GM12878 (cell line): Measurements from ENCODE around the gene GBGT1. TPM values are rescaled to one million over a fixed set of nuclear protein-coding genes. Genes with fewer than 3 reads are reported as not detected.

Source experiments
- ATF7 ChIP-seq: fragments of 450-650 bp; IDR thresholded peaks from 2 replicates; pipeline ENCODE4 v1.6.1; 2016; ENCODE audit warnings: low read depth, mild to moderate bottlenecking
- BHLHE40 ChIP-seq, 2 experiments: fragments of 450-650 bp in 1 of 2; IDR thresholded peaks; 2 replicates each; pipeline ENCODE4 v1.6.1; 2011 to 2017; ENCODE audit warnings: low read depth in 2 of 2, borderline replicate concordance in 1 of 2, improper control_type of control experiment in 1 of 2, low read length in 1 of 2, mild to moderate bottlenecking in 1 of 2
- CBFB ChIP-seq: IDR thresholded peaks from 2 replicates; pipeline ENCODE4 v1.6.1; 2016; ENCODE audit warnings: antibody characterized with exemption, low read depth
- CHD1 ChIP-seq: IDR thresholded peaks from 2 replicates; pipeline ENCODE4 v1.6.1; 2012; ENCODE audit warnings: low read depth, low read length, improper control_type of control experiment
- CREB1 ChIP-seq: IDR thresholded peaks from 2 replicates; pipeline ENCODE4 v1.6.1; 2012; ENCODE audit warnings: low read depth, mild to moderate bottlenecking, inconsistent platforms
- CREM ChIP-seq: IDR thresholded peaks from 2 replicates; pipeline ENCODE4 v1.6.1; 2014; ENCODE audit warnings: antibody characterized with exemption, low read depth
- DPF2 ChIP-seq: fragments of 450-650 bp; IDR thresholded peaks from 2 replicates; pipeline ENCODE4 v1.6.1; 2017; ENCODE audit warnings: mild to moderate bottlenecking
- E2F8 ChIP-seq: fragments of 450-650 bp; IDR thresholded peaks from 2 replicates; pipeline ENCODE4 v1.6.1; 2018; ENCODE audit warnings: mild to moderate bottlenecking, low read depth, moderate library complexity; ENCODE audit not compliant: partially characterized antibody
- EGR1 ChIP-seq, 2 experiments: IDR thresholded peaks; 1 replicate in 1 of 2; 2 replicates in 1 of 2; pipeline ENCODE4 v1.6.1; 2011 to 2012; ENCODE audit warnings: low read depth in 2 of 2, low read length in 2 of 2, borderline replicate concordance in 1 of 2, mild to moderate bottlenecking in 1 of 2, moderate library complexity in 1 of 2
- EZH2 ChIP-seq: IDR thresholded peaks from 2 replicates; pipeline ENCODE4 v1.6.1; 2012; ENCODE audit warnings: low read depth, mild to moderate bottlenecking, control low read depth, inconsistent platforms, low read length, borderline replicate concordance; ENCODE audit not compliant: control insufficient read depth
- KLF5 ChIP-seq: fragments of 450-650 bp; IDR thresholded peaks from 2 replicates; pipeline ENCODE4 v1.6.1; 2014; ENCODE audit warnings: mild to moderate bottlenecking; ENCODE audit not compliant: partially characterized antibody
- LARP7 ChIP-seq: fragments of 450-650 bp; IDR thresholded peaks from 2 replicates; pipeline ENCODE4 v1.6.1; 2017; ENCODE audit warnings: mild to moderate bottlenecking
- MAX ChIP-seq: IDR thresholded peaks from 2 replicates; pipeline ENCODE4 v1.6.1; 2012; ENCODE audit warnings: low read depth, low read length, improper control_type of control experiment
- MTA3 ChIP-seq: IDR thresholded peaks from 2 replicates; pipeline ENCODE4 v1.6.1; 2012; ENCODE audit warnings: low read length, inconsistent platforms, borderline replicate concordance
- NFXL1 ChIP-seq: fragments of 450-650 bp; IDR thresholded peaks from 2 replicates; pipeline ENCODE4 v1.6.1; 2017; ENCODE audit warnings: antibody characterized with exemption, mild to moderate bottlenecking, borderline replicate concordance
- NRF1 ChIP-seq: conservative IDR thresholded peaks from 2 replicates; pipeline ENCODE4 v1.6.1; 2011; ENCODE audit warnings: mild to moderate bottlenecking, low read depth, low read length, improper control_type of control experiment
- PAX5 ChIP-seq: IDR thresholded peaks from 2 replicates; pipeline ENCODE4 v1.6.1; 2011; ENCODE audit warnings: low read depth, low read length, borderline replicate concordance
- POLR2AphosphoS2 ChIP-seq: IDR thresholded peaks from 2 replicates; pipeline ENCODE4 v1.6.1; 2011; ENCODE audit warnings: low read depth, mild to moderate bottlenecking, low read length, improper control_type of control experiment, moderate library complexity
- POLR2AphosphoS5 ChIP-seq: IDR thresholded peaks from 2 replicates; pipeline ENCODE4 v1.6.1; 2011; ENCODE audit warnings: mild to moderate bottlenecking, low read length, inconsistent platforms
- SIX5 ChIP-seq: IDR thresholded peaks from 2 replicates; pipeline ENCODE4 v1.6.1; 2011; ENCODE audit warnings: mild to moderate bottlenecking, low read depth, low read length, moderate library complexity; ENCODE audit not compliant: severe bottlenecking
- SKIL ChIP-seq: fragments of 450-650 bp; IDR thresholded peaks from 2 replicates; pipeline ENCODE4 v1.6.1; 2017; ENCODE audit warnings: mild to moderate bottlenecking, low read depth, inconsistent platforms; ENCODE audit not compliant: poor library complexity, severe bottlenecking
- SMARCA5 ChIP-seq: fragments of 450-650 bp; IDR thresholded peaks from 2 replicates; pipeline ENCODE4 v1.6.1; 2017; ENCODE audit warnings: mild to moderate bottlenecking
- SREBF2 ChIP-seq: IDR thresholded peaks from 2 replicates; pipeline ENCODE4 v1.6.1; 2012; ENCODE audit warnings: mild to moderate bottlenecking, low read length
- SRF ChIP-seq, 2 experiments: IDR thresholded peaks; 2 replicates each; pipeline ENCODE4 v1.6.1; 2011; ENCODE audit warnings: low read depth in 2 of 2, low read length in 2 of 2, mild to moderate bottlenecking in 1 of 2, moderate library complexity in 1 of 2
- STAT1 ChIP-seq: fragments of 450-650 bp; conservative IDR thresholded peaks from 2 replicates; pipeline ENCODE4 v1.6.1; 2014; ENCODE audit warnings: antibody characterized with exemption, mild to moderate bottlenecking
- TAF1 ChIP-seq: IDR thresholded peaks from 2 replicates; pipeline ENCODE4 v1.6.1; 2011; ENCODE audit warnings: mild to moderate bottlenecking, low read depth, low read length, borderline replicate concordance
- TBL1XR1 ChIP-seq: IDR thresholded peaks from 2 replicates; pipeline ENCODE4 v1.6.1; 2012; ENCODE audit warnings: low read depth, low read length, improper control_type of control experiment
- ZNF217 ChIP-seq: fragments of 450-650 bp; IDR thresholded peaks from 2 replicates; pipeline ENCODE4 v1.6.1; 2017; ENCODE audit warnings: antibody characterized with exemption, mild to moderate bottlenecking
- ZNF622 ChIP-seq: fragments of 450-650 bp; IDR thresholded peaks from 2 replicates; pipeline ENCODE4 v1.6.1; 2017; ENCODE audit warnings: mild to moderate bottlenecking, inconsistent platforms
- polyA plus RNA-seq, 11 experiments: library from polyadenylated mRNA; depleted of rRNA in 4 of 11; unstranded in 6 of 11; stranded (reverse) in 5 of 11; fragments of >200 nt; fragmentation: Nextera tagmentation in 4 of 11; fragmentation: Illumina TruSeq in 1 of 11; extraction: Ambion mirVana in 4 of 11; extraction: Trizol in 1 of 11; gene quantifications; 1 replicate in 1 of 11; 2 replicates in 10 of 11; pipeline versions ENCODE4 v1.2.1 to v1.2.3, GENCODE V29; 2011 to 2016; ENCODE audit warnings: inconsistent platforms in 2 of 11, missing spikeins in 2 of 11, low read depth in 1 of 11
- total RNA-seq, 4 experiments: library from RNA; depleted of rRNA in 3 of 4; stranded (reverse); fragments of >200 nt in 3 of 4; fragmentation: Illumina TruSeq in 1 of 4; extraction: Trizol in 1 of 4; gene quantifications; 2 replicates each; pipeline versions ENCODE4 v1.2.1 to v1.2.3, GENCODE V29; 2013 to 2021

The GBGT1 gene
- total and polyA plus RNA-seq, 10 of the 15 experiments (the other 5 are each of a cell fraction or from before 2014, with no cell fraction given): 0.08 to 1.9 (median 0.49) TPM

- TF ChIP-seq SRF (IDR thresholded peaks at IDR 0.05; ENCODE audit: low read depth in 2 of 2, low read length in 2 of 2): no peak
- TF ChIP-seq EGR1 (IDR thresholded peaks at IDR 0.05; ENCODE audit: borderline replicate concordance in 1 of 2, low read depth in 2 of 2, low read length in 2 of 2): no peak
- TF ChIP-seq PAX5: 0 out of 2 replicates have a peak, but pooled peaks have one; percentile 43
- 0 out of 2 replicates have a peak, but pooled peaks have one; percentile 17 for TF ChIP-seq CREB1
- TF ChIP-seq MAX: no peak
- no peak for TF ChIP-seq POLR2AphosphoS2
- no peak for TF ChIP-seq SKIL
- TF ChIP-seq ZNF622: no peak
- TF ChIP-seq MTA3: no peak
- TF ChIP-seq SREBF2: no peak
- TF ChIP-seq TAF1: no peak
- peak in 1 of 2 experiments; percentile 43; a peak in 2 of 4 replicates for TF ChIP-seq BHLHE40 (IDR thresholded peaks at IDR 0.05; ENCODE audit: borderline replicate concordance in 1 of 2, low read depth in 2 of 2, low read length in 1 of 2)
- no peak for TF ChIP-seq CBFB
- peak; percentile 84; the same call in 1 of the 2 replicates for TF ChIP-seq ATF7
- no peak for TF ChIP-seq LARP7
- no peak for TF ChIP-seq KLF5
- no peak for TF ChIP-seq STAT1
- TF ChIP-seq ZNF217: no peak
- TF ChIP-seq CREM: no peak
- TF ChIP-seq CHD1: no peak
- TF ChIP-seq DPF2: 0 out of 2 replicates have a peak, but pooled peaks have one; percentile 15
- TF ChIP-seq NRF1: no peak
- no peak for TF ChIP-seq E2F8
- no peak; the same call in 1 of the 2 replicates for TF ChIP-seq POLR2AphosphoS5
- TF ChIP-seq NFXL1: no peak
- no peak for TF ChIP-seq EZH2
- TF ChIP-seq SIX5: no peak
- TF ChIP-seq TBL1XR1: no peak
- TF ChIP-seq SMARCA5: no peak
Observed at GRCh38 chr9:133127340-133127981, 36.3 kb downstream of the GBGT1 start (continued).
